Prostate gland (tissue), 2 donors: ENCODE results near the gene IGF1.

Experiments
- POLR2A ChIP-seq: fragments of 450-650 bp; IDR thresholded peaks from one replicate; pipeline ENCODE4 v1.6.1; 2016; ENCODE audit warnings: antibody characterized with exemption, mild to moderate bottlenecking
- POLR2AphosphoS5 ChIP-seq: sonication (generic); formaldehyde crosslinking; IDR thresholded peaks from one replicate; pipeline ENCODE4 v1.6.1; 2017; ENCODE audit warnings: antibody characterized with exemption
- TF ChIP-seq, protein P1 (sequence below), 4 experiments: fragments of 200-600 bp in 2 of 4; fragments of 450-650 bp in 2 of 4; sonication (generic) in 2 of 4; IDR thresholded peaks; 1 replicate in 3 of 4; 2 replicates in 1 of 4; pipeline ENCODE4 v1.5.1; 2016 to 2019; ENCODE audit warnings: antibody characterized with exemption in 4 of 4, mild to moderate bottlenecking in 2 of 4, moderate library complexity in 2 of 4

DNA sequence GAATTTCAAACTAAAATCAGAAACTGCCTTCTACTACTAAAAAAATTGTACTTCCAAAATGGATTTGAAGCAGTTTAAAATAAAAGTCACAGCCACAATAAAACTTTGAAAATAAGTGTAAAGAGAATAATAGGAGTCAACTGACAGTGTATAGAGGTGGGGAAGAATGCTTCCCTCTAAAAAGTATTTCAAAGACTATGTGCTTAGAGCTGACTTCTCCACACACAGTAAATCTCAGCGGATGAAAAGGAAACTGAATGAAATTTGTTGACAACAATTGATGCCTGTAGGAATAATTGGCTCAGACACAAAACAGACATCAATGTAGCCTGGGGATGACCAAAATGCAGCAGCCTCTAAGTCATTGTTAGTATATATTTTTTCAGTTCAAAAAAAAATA lies 7.9 kb downstream of the IGF1 start:
- TF ChIP-seq, protein P1, sequence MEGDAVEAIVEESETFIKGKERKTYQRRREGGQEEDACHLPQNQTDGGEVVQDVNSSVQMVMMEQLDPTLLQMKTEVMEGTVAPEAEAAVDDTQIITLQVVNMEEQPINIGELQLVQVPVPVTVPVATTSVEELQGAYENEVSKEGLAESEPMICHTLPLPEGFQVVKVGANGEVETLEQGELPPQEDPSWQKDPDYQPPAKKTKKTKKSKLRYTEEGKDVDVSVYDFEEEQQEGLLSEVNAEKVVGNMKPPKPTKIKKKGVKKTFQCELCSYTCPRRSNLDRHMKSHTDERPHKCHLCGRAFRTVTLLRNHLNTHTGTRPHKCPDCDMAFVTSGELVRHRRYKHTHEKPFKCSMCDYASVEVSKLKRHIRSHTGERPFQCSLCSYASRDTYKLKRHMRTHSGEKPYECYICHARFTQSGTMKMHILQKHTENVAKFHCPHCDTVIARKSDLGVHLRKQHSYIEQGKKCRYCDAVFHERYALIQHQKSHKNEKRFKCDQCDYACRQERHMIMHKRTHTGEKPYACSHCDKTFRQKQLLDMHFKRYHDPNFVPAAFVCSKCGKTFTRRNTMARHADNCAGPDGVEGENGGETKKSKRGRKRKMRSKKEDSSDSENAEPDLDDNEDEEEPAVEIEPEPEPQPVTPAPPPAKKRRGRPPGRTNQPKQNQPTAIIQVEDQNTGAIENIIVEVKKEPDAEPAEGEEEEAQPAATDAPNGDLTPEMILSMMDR (IDR thresholded peaks at IDR 0.05), result no peak
- TF ChIP-seq POLR2AphosphoS5 (no peak), POLR2A (no peak)
